HEK293 (cell line): Measurements from ENCODE around the gene CCDC12.

Source experiments
- CTCF ChIA-PET: fragments of 350-600 bp; formaldehyde crosslinking; extraction: SDS; loops from one replicate; lab custom pipeline; 2021; ENCODE audit warnings: antibody characterized with exemption; lab: Yijun Ruan, JAX
- POLR2A ChIA-PET: fragments of 300-600 bp; formaldehyde crosslinking; extraction: SDS; loops from one replicate; lab custom pipeline; 2020; ENCODE audit warnings: antibody characterized with exemption, inconsistent platforms; lab: Yijun Ruan, JAX
- H3K27ac ChIP-seq: fragments of 200-500 bp; sonication (Bioruptor generic); 2 replicates; pipeline ENCODE4 v1.5.1; 2014; ENCODE audit warnings: low read depth, low read length, control low read depth, inconsistent platforms; ENCODE audit errors: extremely low read depth
- H3K36me3 ChIP-seq, 2 experiments: fragments of 200-500 bp in 1 of 2; sonication (Bioruptor generic) in 1 of 2; 1 replicate in 1 of 2; 2 replicates in 1 of 2; pipeline ENCODE4 v1.5.1; 2014 to 2017; ENCODE audit warnings: inconsistent platforms in 2 of 2, low read length in 2 of 2; ENCODE audit not compliant: control insufficient read depth in 2 of 2, insufficient read depth in 1 of 2
- H3K4me1 ChIP-seq: fragments of 200-500 bp; sonication (Bioruptor generic); 2 replicates; pipeline ENCODE4 v1.5.1; 2014; ENCODE audit warnings: mild to moderate bottlenecking, low read length, inconsistent platforms; ENCODE audit not compliant: control insufficient read depth, insufficient read depth
- H3K4me3 ChIP-seq: 2 replicates; pipeline ENCODE4 v1.5.1; 2011; ENCODE audit warnings: low read depth, mild to moderate bottlenecking, control low read depth, low read length, moderate library complexity
- H3K9me3 ChIP-seq: fragments of 200-500 bp; sonication (Bioruptor generic); 2 replicates; pipeline ENCODE4 v1.5.1; 2014; ENCODE audit warnings: low read depth, low read length, inconsistent platforms; ENCODE audit not compliant: control insufficient read depth, insufficient read depth
- CTCF ChIP-seq: fragments of 450-650 bp; formaldehyde crosslinking; IDR thresholded peaks from 2 replicates; pipeline ENCODE4 v1.5.1; 2016; ENCODE audit warnings: missing biosample characterization, missing genetic modification characterization
- GLIS2 ChIP-seq: fragments of 450-650 bp; formaldehyde crosslinking; IDR thresholded peaks from 2 replicates; pipeline ENCODE4 v1.5.1; 2016; ENCODE audit warnings: missing biosample characterization, missing genetic modification characterization
- KLF7 ChIP-seq: fragments of 450-650 bp; formaldehyde crosslinking; IDR thresholded peaks from 2 replicates; pipeline ENCODE4 v1.5.1; 2016; ENCODE audit warnings: missing biosample characterization, missing genetic modification characterization, borderline replicate concordance
- SCRT2 ChIP-seq: fragments of 450-650 bp; formaldehyde crosslinking; IDR thresholded peaks from 2 replicates; pipeline ENCODE4 v1.5.1; 2016; ENCODE audit warnings: missing biosample characterization, missing genetic modification characterization
- ZBTB11 ChIP-seq: fragments of 450-650 bp; formaldehyde crosslinking; conservative IDR thresholded peaks from 2 replicates; pipeline ENCODE4 v1.5.1; 2016; ENCODE audit warnings: low read depth, missing biosample characterization, missing genetic modification characterization
- ZBTB17 ChIP-seq: fragments of 450-650 bp; formaldehyde crosslinking; IDR thresholded peaks from 2 replicates; pipeline ENCODE4 v1.5.1; 2016; ENCODE audit warnings: missing biosample characterization, missing genetic modification characterization
- ZFHX2 ChIP-seq: fragments of 450-650 bp; formaldehyde crosslinking; conservative IDR thresholded peaks from 2 replicates; pipeline ENCODE4 v1.5.1; 2016; ENCODE audit warnings: missing biosample characterization, missing genetic modification characterization
- ZFP3 ChIP-seq: fragments of 450-650 bp; formaldehyde crosslinking; IDR thresholded peaks from 2 replicates; pipeline ENCODE4 v1.5.1; 2016; ENCODE audit warnings: low read depth, missing biosample characterization, missing genetic modification characterization
- ZNF155 ChIP-seq: fragments of 450-650 bp; formaldehyde crosslinking; IDR thresholded peaks from 2 replicates; pipeline ENCODE4 v1.5.1; 2016; ENCODE audit warnings: missing biosample characterization, missing genetic modification characterization
- ZNF23 ChIP-seq: fragments of 450-650 bp; formaldehyde crosslinking; IDR thresholded peaks from 2 replicates; pipeline ENCODE4 v1.5.1; 2016; ENCODE audit warnings: missing biosample characterization, missing genetic modification characterization, borderline replicate concordance
- ZNF239 ChIP-seq: fragments of 450-650 bp; formaldehyde crosslinking; IDR thresholded peaks from 2 replicates; pipeline ENCODE4 v1.5.1; 2016; ENCODE audit warnings: missing biosample characterization, missing genetic modification characterization
- ZNF266 ChIP-seq: fragments of 450-650 bp; formaldehyde crosslinking; IDR thresholded peaks from 2 replicates; pipeline ENCODE4 v1.5.1; 2016; ENCODE audit warnings: missing biosample characterization, missing genetic modification characterization, low read depth
- ZNF274 ChIP-seq, 2 experiments: fragments of 200-500 bp in 1 of 2; fragments of 450-650 bp in 1 of 2; sonication (Bioruptor generic) in 1 of 2; formaldehyde crosslinking in 1 of 2; IDR thresholded peaks; 2 replicates each; pipeline versions ENCODE4 v1.5.1 to v1.6.1; 2014 to 2016; ENCODE audit warnings: borderline replicate concordance in 1 of 2, inconsistent platforms in 1 of 2, low read length in 1 of 2, missing biosample characterization in 1 of 2, missing genetic modification characterization in 1 of 2
- ZNF423 ChIP-seq: fragments of 450-650 bp; formaldehyde crosslinking; IDR thresholded peaks from 2 replicates; pipeline ENCODE4 v1.5.1; 2016; ENCODE audit warnings: missing biosample characterization, missing genetic modification characterization
- ZNF555 ChIP-seq: fragments of 450-650 bp; formaldehyde crosslinking; conservative IDR thresholded peaks from 2 replicates; pipeline ENCODE4 v1.5.1; 2017; ENCODE audit warnings: missing biosample characterization, mild to moderate bottlenecking, missing genetic modification characterization, inconsistent platforms
- ZNF600 ChIP-seq: fragments of 450-650 bp; formaldehyde crosslinking; IDR thresholded peaks from 2 replicates; pipeline ENCODE4 v1.5.1; 2016; ENCODE audit warnings: missing biosample characterization, missing genetic modification characterization
- ZNF843 ChIP-seq: fragments of 450-650 bp; formaldehyde crosslinking; IDR thresholded peaks from 2 replicates; pipeline ENCODE4 v1.5.1; 2016; ENCODE audit warnings: missing biosample characterization, missing genetic modification characterization
- ZSCAN30 ChIP-seq: fragments of 450-650 bp; IDR thresholded peaks from 2 replicates; pipeline ENCODE4 v1.5.1; 2018; ENCODE audit warnings: missing biosample characterization, mild to moderate bottlenecking, missing genetic modification characterization, moderate library complexity
- TF ChIP-seq, protein P1 (sequence below): fragments of 450-650 bp; formaldehyde crosslinking; IDR thresholded peaks from 2 replicates; pipeline ENCODE4 v1.5.1; 2016; ENCODE audit warnings: missing biosample characterization, missing genetic modification characterization
- TF ChIP-seq, protein P2 (sequence below): fragments of 450-650 bp; formaldehyde crosslinking; conservative IDR thresholded peaks from 2 replicates; pipeline ENCODE4 v1.5.1; 2016; ENCODE audit warnings: low read depth, missing biosample characterization, missing genetic modification characterization
- TF ChIP-seq, protein P3 (sequence below): fragments of 450-650 bp; formaldehyde crosslinking; IDR thresholded peaks from 2 replicates; pipeline ENCODE4 v1.5.1; 2016; ENCODE audit warnings: missing biosample characterization, missing genetic modification characterization

The CCDC12 gene

DNA sequence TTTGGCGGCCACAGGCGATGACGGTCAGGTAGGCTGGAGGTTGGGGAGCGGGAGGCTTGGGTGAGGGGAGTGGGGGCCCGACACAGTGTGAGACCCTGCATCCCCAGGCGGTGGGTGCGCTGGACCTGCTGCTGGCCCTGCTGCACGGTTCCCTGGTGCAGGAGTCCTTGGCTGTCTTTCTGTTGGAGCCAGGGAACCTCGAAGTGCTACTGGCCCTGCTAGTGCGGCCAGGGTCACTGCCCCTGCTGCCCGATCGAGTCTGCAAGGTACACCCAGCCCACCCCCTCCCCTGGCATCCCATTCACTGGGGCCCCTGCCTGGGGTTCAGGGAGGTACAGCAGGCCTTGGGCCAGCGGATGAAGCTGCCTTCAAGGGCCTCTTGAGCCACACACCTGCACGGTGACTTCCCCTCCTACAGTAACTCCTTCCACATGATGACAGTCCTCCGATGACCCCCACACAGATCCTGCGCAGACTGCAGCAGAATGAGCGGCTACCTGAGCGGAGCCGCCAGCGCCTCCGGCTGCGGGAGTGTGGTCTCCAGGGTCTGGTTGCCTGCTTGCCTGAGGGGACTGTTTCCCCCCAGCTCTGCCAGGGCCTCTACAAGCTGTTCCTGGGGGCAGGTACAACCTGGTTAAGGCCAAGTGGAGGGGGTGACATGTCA is 22.4 kb upstream of the CCDC12 start (continued):
- TF ChIP-seq SCRT2 (tag by site-specific recombination) (no peak), ZFHX2 (tag by site-specific recombination) (no peak), ZFP3 (tag by site-specific recombination) (no peak), ZSCAN30 (tag by site-specific recombination) (no peak), ZNF555 (no peak)
- TF ChIP-seq, protein P1, sequence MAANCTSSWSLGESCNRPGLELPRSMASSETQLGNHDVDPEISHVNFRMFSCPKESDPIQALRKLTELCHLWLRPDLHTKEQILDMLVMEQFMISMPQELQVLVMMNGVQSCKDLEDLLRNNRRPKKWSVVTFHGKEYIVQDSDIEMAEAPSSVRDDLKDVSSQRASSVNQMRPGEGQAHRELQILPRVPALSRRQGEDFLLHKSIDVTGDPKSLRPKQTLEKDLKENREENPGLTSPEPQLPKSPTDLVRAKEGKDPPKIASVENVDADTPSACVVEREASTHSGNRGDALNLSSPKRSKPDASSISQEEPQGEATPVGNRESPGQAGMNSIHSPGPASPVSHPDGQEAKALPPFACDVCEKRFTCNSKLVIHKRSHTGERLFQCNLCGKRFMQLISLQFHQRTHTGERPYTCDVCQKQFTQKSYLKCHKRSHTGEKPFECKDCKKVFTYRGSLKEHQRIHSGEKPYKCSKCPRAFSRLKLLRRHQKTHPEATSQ: no peak

- no peaks in the 10 kb centered on the region for H3K9me3 ChIP-seq
- H3K4me3 ChIP-seq: no peak overlapping the region
- H3K27ac ChIP-seq: no peak overlapping the region
- POLR2A ChIA-PET: interaction anchor here (0.9 kb wide), 1 partner anchor 9 kb away, joined by 3 read pairs; no protein-coding TSS in a partner anchor
- peaks cover 0 to 70% of the 10 kb centered on the region in 2 experiments; a peak in 1 of 3 replicates for H3K36me3 ChIP-seq
- CTCF ChIA-PET: interaction anchor here (0.6 to 2.1 kb wide), 22 partner anchors 8 to 750 kb away, joined by 3 to 15 read pairs (median 3); partner anchors contain the start of genes CCDC12 and NBEAL2
- H3K4me1 ChIP-seq: no peaks in the 10 kb centered on the region
- no peak for TF ChIP-seq ZNF155 (tag by site-specific recombination)
- TF ChIP-seq, protein P2, sequence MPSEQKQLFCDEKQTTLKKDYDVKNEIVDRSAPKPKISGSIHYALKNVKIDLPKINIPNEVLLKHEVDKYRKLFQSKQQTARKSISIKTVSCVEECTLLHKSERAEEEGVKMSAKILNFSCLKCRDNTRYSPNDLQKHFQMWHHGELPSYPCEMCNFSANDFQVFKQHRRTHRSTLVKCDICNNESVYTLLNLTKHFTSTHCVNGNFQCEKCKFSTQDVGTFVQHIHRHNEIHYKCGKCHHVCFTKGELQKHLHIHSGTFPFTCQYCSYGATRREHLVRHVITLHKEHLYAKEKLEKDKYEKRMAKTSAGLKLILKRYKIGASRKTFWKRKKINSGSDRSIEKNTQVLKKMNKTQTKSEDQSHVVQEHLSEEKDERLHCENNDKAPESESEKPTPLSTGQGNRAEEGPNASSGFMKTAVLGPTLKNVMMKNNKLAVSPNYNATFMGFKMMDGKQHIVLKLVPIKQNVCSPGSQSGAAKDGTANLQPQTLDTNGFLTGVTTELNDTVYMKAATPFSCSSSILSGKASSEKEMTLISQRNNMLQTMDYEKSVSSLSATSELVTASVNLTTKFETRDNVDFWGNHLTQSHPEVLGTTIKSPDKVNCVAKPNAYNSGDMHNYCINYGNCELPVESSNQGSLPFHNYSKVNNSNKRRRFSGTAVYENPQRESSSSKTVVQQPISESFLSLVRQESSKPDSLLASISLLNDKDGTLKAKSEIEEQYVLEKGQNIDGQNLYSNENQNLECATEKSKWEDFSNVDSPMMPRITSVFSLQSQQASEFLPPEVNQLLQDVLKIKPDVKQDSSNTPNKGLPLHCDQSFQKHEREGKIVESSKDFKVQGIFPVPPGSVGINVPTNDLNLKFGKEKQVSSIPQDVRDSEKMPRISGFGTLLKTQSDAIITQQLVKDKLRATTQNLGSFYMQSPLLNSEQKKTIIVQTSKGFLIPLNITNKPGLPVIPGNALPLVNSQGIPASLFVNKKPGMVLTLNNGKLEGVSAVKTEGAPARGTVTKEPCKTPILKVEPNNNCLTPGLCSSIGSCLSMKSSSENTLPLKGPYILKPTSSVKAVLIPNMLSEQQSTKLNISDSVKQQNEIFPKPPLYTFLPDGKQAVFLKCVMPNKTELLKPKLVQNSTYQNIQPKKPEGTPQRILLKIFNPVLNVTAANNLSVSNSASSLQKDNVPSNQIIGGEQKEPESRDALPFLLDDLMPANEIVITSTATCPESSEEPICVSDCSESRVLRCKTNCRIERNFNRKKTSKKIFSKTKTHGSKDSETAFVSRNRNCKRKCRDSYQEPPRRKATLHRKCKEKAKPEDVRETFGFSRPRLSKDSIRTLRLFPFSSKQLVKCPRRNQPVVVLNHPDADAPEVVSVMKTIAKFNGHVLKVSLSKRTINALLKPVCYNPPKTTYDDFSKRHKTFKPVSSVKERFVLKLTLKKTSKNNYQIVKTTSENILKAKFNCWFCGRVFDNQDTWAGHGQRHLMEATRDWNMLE (tag by site-specific recombination): no peak
- TF ChIP-seq GLIS2 (tag by site-specific recombination): 0 out of 2 replicates have a peak, but pooled peaks have one; percentile 16
- TF ChIP-seq ZBTB11 (tag by site-specific recombination): no peak
- TF ChIP-seq ZNF600 (tag by site-specific recombination): peak; percentile 62
- TF ChIP-seq, protein P3, sequence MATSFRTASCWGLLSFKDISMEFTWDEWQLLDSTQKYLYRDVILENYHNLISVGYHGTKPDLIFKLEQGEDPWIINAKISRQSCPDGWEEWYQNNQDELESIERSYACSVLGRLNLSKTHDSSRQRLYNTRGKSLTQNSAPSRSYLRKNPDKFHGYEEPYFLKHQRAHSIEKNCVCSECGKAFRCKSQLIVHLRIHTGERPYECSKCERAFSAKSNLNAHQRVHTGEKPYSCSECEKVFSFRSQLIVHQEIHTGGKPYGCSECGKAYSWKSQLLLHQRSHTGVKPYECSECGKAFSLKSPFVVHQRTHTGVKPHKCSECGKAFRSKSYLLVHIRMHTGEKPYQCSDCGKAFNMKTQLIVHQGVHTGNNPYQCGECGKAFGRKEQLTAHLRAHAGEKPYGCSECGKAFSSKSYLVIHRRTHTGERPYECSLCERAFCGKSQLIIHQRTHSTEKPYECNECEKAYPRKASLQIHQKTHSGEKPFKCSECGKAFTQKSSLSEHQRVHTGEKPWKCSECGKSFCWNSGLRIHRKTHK: no peak
- no peak for TF ChIP-seq ZNF843 (tag by site-specific recombination)
- no peak for TF ChIP-seq ZBTB17 (tag by site-specific recombination)
- TF ChIP-seq CTCF (tag by site-specific recombination): peak; percentile 66
- no peak for TF ChIP-seq KLF7 (tag by site-specific recombination)
- TF ChIP-seq ZNF274 (IDR thresholded peaks at IDR 0.05; ENCODE audit: low read length): no peak
- no peak for TF ChIP-seq ZNF274 (tag by site-specific recombination; IDR thresholded peaks at IDR 0.05; ENCODE audit: borderline replicate concordance)
- no peak for TF ChIP-seq ZNF266
- TF ChIP-seq ZNF423 (tag by site-specific recombination): no peak
- no peak for TF ChIP-seq ZNF239
- TF ChIP-seq ZNF23 (tag by site-specific recombination): no peak
Measured at GRCh38 chr3:46998121-46998851, 21.7 kb upstream of the CCDC12 start.
